ENCODE data around the gene CYP2U1. TPM values are rescaled to one million over a fixed set of nuclear protein-coding genes. Genes with fewer than 3 reads are reported as not detected.
"Not testable (repeated sequence)": the region's sequence is repeated elsewhere in the genome, so short reads cannot be mapped to it uniquely, and the experiment has no call there.

CYP2U1 gene
- 1 to 10 TPM; 4.4 to 5.6 (median 4.6) TPM for polyA plus RNA-seq (ENCODE audit: insufficient read length in 3 of 3)
- long read RNA-seq, donor 1, full-length matches to known transcripts, result 4 of 4 reads
- long read RNA-seq, donor 1, partial matches to known transcripts, result 0 of 4 reads
- long read RNA-seq, donor 1, other reads (novel, unspliced or antisense), result 0 of 4 reads
- long read RNA-seq, donor 2, full-length matches to known transcripts, result 1 of 1 reads
- long read RNA-seq, donor 2, partial matches to known transcripts, result 0 of 1 reads
- long read RNA-seq, donor 2, other reads (novel, unspliced or antisense), result 0 of 1 reads
- long read RNA-seq, donor 3, result 0 reads
- long read RNA-seq, donor 4, full-length matches to known transcripts, result 1 of 1 reads
- long read RNA-seq, donor 4, partial matches to known transcripts, result 0 of 1 reads
- long read RNA-seq, donor 4, other reads (novel, unspliced or antisense), result 0 of 1 reads
- long read RNA-seq, donor 5, result 0 reads
- long read RNA-seq, donor 6, full-length matches to known transcripts, result 1 of 1 reads
- long read RNA-seq, donor 6, partial matches to known transcripts, result 0 of 1 reads
- long read RNA-seq, donor 6, other reads (novel, unspliced or antisense), result 0 of 1 reads
- long read RNA-seq, donor 7, full-length matches to known transcripts, result 1 of 1 reads
- long read RNA-seq, donor 7, partial matches to known transcripts, result 0 of 1 reads
- long read RNA-seq, donor 7, other reads (novel, unspliced or antisense), result 0 of 1 reads
- long read RNA-seq, donor 8, result 0 reads
- long read RNA-seq, donor 9, result 0 reads
- long read RNA-seq, donor 10, full-length matches to known transcripts, result 2 of 2 reads
- long read RNA-seq, donor 10, partial matches to known transcripts, result 0 of 2 reads
- long read RNA-seq, donor 10, other reads (novel, unspliced or antisense), result 0 of 2 reads
- long read RNA-seq, donor 11, result 0 reads
- long read RNA-seq, donor 12, full-length matches to known transcripts, result 1 of 1 reads
- long read RNA-seq, donor 12, partial matches to known transcripts, result 0 of 1 reads
- long read RNA-seq, donor 12, other reads (novel, unspliced or antisense), result 0 of 1 reads
- long read RNA-seq, donor 13, result 0 reads
- long read RNA-seq, donor 14, full-length matches to known transcripts, result 1 of 1 reads
- long read RNA-seq, donor 14, partial matches to known transcripts, result 0 of 1 reads
- long read RNA-seq, donor 14, other reads (novel, unspliced or antisense), result 0 of 1 reads
- long read RNA-seq, donor 15, result 0 reads
- long read RNA-seq, donor 16, full-length matches to known transcripts, result 1 of 8 reads
- long read RNA-seq, donor 16, partial matches to known transcripts, result 7 of 8 reads
- long read RNA-seq, donor 16, other reads (novel, unspliced or antisense), result 0 of 8 reads

DNA sequence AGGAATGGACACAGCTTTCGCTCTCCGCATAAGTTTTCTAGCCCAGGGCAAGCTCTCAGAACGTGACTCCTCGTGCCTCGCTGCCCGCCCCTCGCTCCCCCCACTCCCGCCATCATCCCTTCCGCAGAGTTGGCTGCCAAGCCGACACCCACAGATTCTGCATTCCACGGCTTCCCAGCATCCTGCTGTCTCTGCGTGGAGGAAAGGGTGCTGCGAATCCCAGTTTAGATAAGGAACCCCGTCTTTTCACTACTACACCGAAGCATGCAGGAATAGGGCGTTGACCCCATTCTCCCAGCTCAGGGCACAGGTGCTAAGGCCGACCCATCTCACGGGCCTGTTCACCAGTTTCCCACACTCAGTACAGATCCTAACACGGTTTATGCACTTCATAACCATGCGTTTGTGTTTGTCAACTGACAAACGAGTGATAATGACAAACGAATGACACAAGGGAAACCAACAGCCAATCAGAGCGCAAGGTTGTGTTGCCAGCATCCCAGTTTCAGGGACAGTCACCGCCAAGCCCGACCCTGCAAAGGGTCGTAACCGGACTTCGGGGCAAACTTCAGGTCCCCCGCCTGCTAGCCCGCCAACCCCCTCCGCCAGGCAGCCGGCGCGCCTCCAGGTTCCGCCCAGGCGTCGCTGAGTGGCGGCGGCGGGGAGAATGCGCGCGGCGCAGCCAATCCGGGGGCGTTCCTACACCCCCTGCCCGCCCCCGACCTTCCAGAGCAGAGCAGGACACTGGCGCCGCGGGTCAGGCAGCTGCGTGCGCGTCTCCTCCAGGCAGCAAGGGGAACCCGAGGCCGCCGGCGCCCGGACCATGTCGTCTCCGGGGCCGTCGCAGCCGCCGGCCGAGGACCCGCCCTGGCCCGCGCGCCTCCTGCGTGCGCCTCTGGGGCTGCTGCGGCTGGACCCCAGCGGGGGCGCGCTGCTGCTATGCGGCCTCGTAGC lies at the start of gene CYP2U1:
TSS of gene CYP2U1 (plus strand) at position 729 of the 954 bp plus-strand sequence. CDS start at position 824, 95 bp downstream.
- DNase-seq (ENCODE audit: extremely low read depth in 1 of 11, low read depth in 9 of 11, low spot score in 4 of 11), result peak in 8 of 11 donors; percentile 41 to 73 (median 65)

DNA sequence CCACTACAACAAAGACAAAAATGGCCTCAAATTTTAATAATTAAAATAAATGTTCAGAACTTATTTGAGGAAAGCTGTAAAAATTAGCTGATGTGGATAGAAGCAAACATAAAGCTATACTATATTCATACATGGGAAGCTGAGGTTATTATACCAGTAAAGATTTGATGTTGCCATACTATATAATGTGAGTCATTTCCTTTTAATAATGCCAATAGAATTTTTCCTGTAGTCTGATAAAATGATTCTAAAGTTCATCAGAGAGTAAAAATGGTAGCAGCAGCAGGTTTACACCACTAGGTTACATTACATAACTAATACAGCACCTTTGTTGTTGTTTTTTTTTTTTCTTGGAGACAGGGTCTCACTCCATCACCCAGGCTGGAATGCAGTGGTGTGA lies 45.5 kb upstream of the CYP2U1 start:
- no peak for DNase-seq (ENCODE audit: extremely low read depth in 1 of 11, low read depth in 9 of 11, low spot score in 4 of 11)

DNA sequence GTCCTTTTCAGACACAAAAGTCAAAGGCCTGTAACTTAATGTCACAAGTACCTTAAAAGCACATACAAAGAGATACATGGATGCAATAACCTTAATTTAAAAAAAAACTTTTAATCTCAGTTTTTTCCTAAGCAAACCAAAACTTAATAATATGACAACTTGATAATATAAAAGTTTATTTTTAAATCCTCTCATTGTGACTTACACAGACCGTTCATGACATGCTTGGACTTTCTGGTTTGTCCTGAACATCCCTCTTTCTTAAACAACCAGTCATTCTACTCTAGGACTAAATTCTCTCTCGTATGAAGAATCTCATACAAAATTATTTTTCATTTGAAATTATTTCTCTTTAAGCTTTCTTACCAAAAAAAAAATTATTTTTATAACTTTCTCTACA lies 43.1 kb upstream of the CYP2U1 start:
- no peak for DNase-seq (ENCODE audit: extremely low read depth in 1 of 11, low read depth in 9 of 11, low spot score in 4 of 11)

DNA sequence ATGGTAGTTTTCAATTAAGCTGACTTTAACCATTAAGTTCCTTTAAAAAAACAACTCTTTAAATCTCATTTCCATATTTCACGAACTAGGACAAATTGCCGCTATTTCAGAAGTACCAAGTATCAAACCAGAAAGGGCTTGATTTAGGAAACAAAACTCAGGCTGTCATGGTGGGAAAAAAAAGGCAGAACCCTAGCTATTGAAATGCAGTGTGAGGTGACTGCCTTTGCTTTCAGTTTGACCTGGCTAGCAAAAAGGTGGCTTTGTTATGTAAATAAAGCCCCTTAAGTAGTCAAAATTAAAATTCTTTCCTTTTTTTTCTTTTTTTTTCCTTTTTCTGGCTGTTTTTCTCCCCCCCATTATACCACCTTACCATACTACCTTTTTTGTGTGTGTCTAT lies 40.6 kb upstream of the CYP2U1 start:
- DNase-seq (ENCODE audit: extremely low read depth in 1 of 11, low read depth in 9 of 11, low spot score in 4 of 11), result no peak

DNA sequence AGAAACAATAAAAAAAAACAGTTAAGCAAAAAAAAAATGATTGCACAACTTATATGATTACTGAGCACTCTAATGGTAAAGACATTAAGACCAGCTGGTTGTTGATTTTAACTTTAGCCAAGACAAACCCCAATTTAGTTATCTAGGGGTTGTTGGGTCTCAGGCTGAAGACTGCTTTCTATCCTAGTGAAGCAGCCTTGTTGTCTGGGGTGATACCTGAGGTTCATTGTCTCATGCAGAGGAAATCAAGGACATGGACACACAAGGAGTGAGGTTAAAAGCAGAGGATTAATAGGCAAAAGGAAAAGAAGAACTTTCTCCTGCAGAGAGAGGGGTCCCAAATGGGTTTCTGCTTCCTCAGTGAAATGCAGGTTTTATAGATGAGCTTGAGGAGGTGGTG lies 40.0 kb upstream of the CYP2U1 start:
- DNase-seq (ENCODE audit: extremely low read depth in 1 of 11, low read depth in 9 of 11, low spot score in 4 of 11), result no peak

DNA sequence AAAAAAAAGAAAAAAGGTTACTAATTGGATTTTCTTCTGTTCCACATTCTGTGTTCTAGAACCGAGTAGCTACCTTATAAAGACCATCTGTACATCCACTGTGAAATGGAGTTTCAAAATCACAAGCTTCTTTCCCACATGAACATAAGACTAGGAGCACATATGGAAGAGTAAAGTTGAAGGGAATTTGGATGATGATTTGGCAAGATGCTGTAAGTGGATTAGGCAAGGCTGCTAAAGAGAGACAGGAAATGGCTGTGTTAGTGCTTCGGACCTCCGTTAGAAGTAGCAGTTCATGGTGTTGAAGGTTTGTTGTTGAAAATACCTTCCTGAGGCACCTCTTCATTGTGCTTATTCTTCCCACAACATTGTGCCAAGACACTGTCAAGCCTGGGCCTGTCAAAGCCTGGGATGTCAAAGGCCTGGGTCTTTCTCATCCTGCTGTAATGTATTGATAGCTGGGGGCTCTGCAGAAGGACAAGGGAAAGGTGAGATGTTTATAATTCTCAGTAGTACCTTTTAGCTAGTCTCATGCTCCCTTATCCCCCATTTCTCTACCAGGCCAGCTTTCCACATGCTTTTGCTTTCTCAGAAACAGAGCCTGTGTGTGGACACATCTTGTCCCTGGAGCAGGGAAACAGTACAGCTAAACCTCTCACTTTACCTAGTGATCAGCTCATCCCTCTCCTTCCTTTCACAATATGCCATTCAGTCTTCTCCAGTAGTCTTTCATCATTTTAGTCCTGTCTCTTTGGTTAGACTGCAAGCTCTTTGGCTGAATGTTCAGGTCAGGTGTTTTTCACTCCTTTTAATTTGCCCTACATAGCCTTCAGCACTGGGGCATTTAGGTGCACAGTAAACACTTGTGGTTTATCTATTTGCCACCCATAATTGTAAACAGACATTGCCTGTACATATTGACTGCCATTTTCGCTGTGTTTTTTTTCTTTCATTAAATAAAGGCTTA lies 37.9 kb upstream of the CYP2U1 start:
- DNase-seq (ENCODE audit: extremely low read depth in 1 of 11, low read depth in 9 of 11, low spot score in 4 of 11), result no peak

DNA sequence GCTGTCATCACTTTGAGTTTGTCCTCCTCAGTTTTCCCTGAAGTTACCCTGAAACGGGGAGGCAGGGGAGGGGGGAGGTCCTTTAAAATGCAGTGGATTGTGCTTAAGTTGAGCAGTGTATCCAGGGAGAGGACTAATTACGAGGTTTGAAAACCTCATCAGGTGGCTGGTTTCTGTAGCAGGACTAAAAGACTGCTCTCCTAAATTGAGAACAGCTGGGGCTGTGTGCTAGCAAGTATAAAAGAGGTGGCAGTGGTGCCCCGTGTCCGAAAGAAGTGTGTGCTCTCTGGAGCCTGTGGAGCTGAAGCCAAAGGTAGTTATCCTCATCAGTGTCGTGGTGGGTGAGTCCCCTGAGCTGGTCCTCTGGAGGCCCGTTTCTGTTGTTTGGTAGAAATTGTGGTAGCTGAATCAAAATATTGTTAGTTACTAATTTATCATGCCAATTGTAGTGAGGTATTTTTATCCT lies 37.2 kb upstream of the CYP2U1 start:
- no peak for DNase-seq (ENCODE audit: extremely low read depth in 1 of 11, low read depth in 9 of 11, low spot score in 4 of 11)

DNA sequence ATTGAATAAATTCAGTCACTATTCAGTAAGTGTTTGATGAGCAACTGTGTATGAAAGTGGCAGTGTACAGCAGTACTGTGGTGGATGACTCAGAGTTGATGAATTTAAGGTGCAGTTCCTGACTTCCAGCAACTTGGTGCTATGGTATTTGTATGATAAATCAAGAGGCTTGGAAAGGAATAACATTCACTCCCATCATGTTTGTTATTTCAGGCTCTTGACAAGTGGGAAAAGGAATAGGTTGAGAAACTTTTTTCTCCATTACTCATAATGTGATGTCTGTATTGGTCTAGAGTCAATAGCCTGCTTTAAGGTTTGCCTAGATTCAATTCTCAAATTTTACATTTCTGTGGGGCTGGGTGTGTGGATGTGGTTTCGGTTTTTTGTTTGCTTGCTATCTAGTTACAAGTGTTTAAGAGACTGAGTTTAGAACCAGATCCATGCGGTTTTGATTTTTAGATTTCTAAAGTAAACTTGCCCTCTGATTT lies 35.1 kb upstream of the CYP2U1 start:
- no peak for DNase-seq (ENCODE audit: extremely low read depth in 1 of 11, low read depth in 9 of 11, low spot score in 4 of 11)

DNA sequence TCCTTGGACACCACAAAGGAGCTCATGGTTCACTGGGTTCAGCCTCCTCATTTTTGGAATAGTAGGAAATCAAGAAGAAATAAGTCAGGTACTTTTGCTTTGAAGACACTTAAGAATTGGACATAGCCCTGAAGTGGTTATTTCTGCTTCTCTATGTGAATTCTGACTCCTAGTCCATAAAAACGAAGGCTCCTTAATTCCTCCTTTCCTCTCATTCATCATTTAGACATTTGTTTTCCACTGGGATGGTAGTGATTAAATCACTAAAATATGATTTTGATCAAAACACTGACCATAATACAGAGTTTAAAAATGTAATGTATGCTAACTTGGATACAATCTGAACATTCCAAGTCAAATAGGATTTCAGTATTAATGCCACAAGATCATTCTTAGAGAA lies 34.7 kb upstream of the CYP2U1 start:
- no peak for DNase-seq (ENCODE audit: extremely low read depth in 1 of 11, low read depth in 9 of 11, low spot score in 4 of 11)

DNA sequence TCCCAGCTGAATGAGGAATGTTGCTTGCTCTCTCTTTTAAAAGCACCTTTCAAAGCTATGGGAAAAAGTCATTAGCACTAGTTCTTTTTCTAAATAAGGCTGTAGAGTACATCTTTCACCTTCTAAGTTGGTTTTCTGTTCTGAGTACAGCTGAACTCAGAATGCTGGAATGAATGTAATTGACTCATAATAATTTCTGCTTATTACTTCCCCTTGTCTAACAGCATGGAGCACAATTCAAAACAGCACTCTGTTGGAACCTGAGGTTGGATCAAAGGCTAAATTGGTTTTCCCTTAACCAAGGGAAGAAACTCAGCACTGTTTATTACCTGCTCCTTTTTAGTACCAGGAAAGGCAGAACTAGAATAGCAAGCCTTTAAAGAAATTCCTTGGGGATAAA lies 33.5 kb upstream of the CYP2U1 start:
- DNase-seq (ENCODE audit: extremely low read depth in 1 of 11, low read depth in 9 of 11, low spot score in 4 of 11), result no peak

DNA sequence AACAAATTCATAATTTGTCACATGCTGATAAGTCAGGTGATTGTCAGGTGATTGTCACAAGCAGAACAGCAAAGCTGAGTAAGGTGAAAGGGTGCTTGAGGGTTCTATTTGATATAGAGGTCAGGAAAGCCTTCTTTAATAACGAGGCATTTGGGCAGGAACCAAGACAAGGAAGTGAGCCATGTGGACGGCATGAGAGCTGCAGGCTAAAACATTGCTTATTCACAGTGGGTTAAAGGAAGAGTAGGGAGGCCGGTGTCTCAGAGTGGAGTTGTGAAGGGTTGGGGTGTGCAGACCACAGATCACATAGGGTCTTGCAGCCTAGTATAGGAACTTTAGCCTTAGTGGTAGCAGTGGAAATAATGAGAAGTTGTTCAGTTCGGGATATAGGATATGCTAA lies 31.3 kb upstream of the CYP2U1 start:
- no peak for DNase-seq (ENCODE audit: extremely low read depth in 1 of 11, low read depth in 9 of 11, low spot score in 4 of 11)

DNA sequence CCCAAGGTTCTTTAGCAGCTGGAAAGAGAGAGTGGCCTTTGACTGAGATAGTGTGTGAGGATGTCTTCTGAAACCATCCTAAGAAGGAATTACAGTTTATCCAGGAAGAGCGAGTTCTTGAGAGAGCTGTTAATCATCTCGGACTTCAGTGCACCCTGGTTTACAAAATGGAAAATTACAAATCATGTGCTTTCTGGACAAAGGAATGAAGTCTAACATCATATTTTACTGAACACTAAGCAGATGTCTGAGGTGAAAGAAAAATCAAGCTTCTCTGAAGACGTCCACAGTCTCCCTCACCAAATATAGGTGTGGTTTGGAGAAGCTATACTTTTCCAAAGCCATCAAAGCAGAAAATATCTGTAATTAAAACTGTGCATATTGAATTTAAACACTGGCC lies 30.8 kb upstream of the CYP2U1 start:
- no peak for DNase-seq (ENCODE audit: extremely low read depth in 1 of 11, low read depth in 9 of 11, low spot score in 4 of 11)

DNA sequence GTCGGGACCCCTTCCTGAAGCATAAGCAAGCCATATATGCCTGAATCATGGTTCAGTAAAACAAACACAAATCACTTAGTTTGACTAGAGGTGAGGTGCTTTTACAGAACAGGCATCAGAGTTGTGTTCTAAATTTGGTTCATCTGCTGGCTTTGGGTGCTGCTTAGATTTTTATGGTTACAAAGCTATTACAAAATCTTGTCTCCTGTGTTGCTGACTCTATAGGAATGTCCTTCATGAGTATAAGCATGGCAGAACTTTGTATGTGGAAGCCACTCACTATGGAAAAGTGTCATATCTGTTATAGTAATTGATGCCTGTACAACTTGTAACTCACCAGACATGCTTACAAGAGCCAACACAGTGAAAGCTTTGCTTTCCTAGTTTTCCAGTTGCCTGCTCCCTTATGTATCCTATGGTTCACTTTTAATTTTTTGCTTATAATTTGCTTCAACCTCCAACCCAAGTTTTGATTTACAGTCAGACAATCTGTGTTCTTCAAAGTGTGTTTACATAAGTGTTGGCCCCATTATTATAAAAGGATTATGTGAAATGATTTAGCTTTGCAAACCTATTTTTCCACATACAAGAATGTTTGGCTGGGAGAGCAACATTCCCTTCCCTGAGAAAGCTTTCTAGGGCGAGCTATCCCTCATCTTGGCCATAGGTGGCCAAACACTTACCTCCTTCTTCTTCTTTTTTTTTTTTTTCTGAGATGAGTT lies 30.0 kb upstream of the CYP2U1 start:
- no peak for DNase-seq (ENCODE audit: extremely low read depth in 1 of 11, low read depth in 9 of 11, low spot score in 4 of 11)

DNA sequence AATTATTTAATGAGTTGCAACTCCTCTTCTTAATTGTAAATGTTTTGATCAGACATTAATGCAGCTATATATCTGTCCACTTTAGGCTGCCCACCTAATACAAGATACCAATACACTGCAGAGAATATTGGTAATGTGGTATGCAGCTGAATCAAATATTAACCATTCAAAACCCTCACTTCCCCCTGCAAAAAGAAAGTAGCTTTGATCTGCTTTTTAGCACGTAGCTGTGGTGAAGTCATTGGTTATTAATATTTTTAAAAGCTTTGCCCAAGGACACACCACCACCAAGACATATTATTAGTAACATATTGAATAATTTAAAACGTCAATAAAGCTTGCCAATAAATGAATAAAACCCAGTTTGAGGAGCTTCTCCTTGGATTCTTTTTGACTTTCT lies 28.6 kb upstream of the CYP2U1 start:
- DNase-seq (ENCODE audit: extremely low read depth in 1 of 11, low read depth in 9 of 11, low spot score in 4 of 11), result no peak

DNA sequence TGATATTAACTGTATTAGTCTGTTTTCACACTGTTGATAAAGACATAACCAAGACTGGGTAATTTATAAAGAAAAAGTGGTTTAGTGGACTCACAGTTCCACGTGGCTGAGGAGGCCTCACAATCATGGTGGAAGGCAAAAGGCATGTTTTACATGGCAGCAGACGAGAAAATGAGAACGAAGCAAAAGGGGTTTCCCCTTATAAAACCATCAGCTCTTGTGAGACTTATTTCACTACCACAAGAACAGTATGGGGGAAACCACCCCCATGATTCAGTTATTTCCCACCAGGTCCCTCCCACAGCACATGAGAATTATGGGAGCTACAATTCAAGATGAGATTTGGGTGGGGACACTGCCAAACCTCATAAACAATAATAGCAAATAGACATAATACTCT lies 26.3 kb upstream of the CYP2U1 start:
- not testable (repeated sequence) for DNase-seq (ENCODE audit: extremely low read depth in 1 of 11, low read depth in 9 of 11, low spot score in 4 of 11)

DNA sequence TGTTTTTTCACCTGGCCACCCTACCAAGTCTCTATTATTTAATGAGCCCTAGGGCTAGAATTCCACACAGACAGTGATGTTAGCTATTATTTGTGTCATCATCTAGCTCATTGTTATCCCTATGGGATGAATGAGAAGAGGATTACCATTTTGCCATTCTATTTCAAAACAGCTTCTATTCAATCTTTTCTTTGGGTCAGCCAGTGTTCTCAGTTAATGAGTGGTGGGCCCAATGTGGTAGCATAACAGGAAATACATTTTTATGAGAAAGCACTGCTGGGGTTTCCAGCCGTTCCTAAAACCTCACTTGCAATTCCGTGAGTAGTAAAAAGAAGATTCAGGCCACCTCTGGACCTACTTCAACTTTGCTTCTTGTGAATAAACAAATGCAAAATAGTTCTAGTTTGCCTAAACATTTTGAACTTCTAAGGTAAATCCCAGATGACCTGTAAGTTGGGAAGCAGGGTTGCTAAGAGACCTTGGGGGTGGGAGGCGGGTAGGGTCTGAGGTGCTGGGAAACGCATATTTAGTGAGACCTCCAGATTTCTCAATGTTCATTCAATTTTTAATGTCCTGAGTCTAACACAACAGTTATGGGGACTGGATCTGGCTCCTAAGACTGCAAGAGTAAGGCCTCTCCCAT lies 24.8 kb upstream of the CYP2U1 start:
- DNase-seq (ENCODE audit: extremely low read depth in 1 of 11, low read depth in 9 of 11, low spot score in 4 of 11), result no peak
